Endothelial cell of umbilical vein (primary cell): Measurements from ENCODE around the gene ADGRD2. TPM values are rescaled to one million over a fixed set of nuclear protein-coding genes. Genes with fewer than 3 reads are reported as not detected.

Source experiments
- BruUV-seq: library from RNA; stranded (reverse); fragments of 400-500 nt; replicated peaks from 2 replicates; lab custom pipeline; 2021; lab: Mats Ljungman, UMichigan
- CTCF ChIA-PET: fragments of 300-600, 350-600 bp; sonication (Branson Sonifier 250); formaldehyde crosslinking; loops from one replicate; lab custom pipeline; 2021; ENCODE audit warnings: antibody characterized with exemption, inconsistent platforms; lab: Charles Lee
- POLR2A ChIA-PET: fragments of 300-600, 350-600 bp; sonication (Branson Sonifier 250); formaldehyde crosslinking; loops from one replicate; lab custom pipeline; 2021; ENCODE audit warnings: antibody characterized with exemption, inconsistent platforms; lab: Charles Lee
- DNase-seq: peaks from one replicate; pipeline ENCODE4 v3.0.0-alpha.2; 2011; ENCODE audit warnings: low read depth, low spot score
- FAIRE-seq: peaks from 2 replicates; lab custom pipeline; 2011; peaks lifted over from hg19 to GRCh38; lab: Jason Lieb, UNC
- H2AFZ ChIP-seq: 2 replicates; pipeline ENCODE4 v1.6.0; 2012; ENCODE audit warnings: low read depth, low read length, control low read depth, inconsistent platforms
- H3K27ac ChIP-seq: 2 replicates; pipeline ENCODE4 v1.5.1; 2011; ENCODE audit warnings: low read depth, mild to moderate bottlenecking, control low read depth, low read length, moderate library complexity; ENCODE audit not compliant: insufficient read depth
- H3K27me3 ChIP-seq, 2 experiments: 2 replicates each; pipeline versions ENCODE4 v1.6.0 to v1.6.1; 2011; ENCODE audit warnings: low read length in 2 of 2, mixed read lengths in 1 of 2; ENCODE audit not compliant: control insufficient read depth in 2 of 2, insufficient read depth in 2 of 2
- H3K36me3 ChIP-seq, 2 experiments: 2 replicates in 1 of 2; 3 replicates in 1 of 2; pipeline ENCODE4 v1.5.1; 2011; ENCODE audit warnings: low read length in 2 of 2, mild to moderate bottlenecking in 1 of 2, moderate library complexity in 1 of 2; ENCODE audit not compliant: control insufficient read depth in 2 of 2, insufficient read depth in 2 of 2; ENCODE audit errors: extremely low read depth in 1 of 2
- H3K4me1 ChIP-seq: 3 replicates; pipeline ENCODE4 v1.5.1; 2011; ENCODE audit warnings: mild to moderate bottlenecking, low read length; ENCODE audit not compliant: control insufficient read depth, insufficient read depth; ENCODE audit errors: extremely low read depth
- H3K4me2 ChIP-seq: 2 replicates; pipeline ENCODE4 v1.6.1; 2011; ENCODE audit warnings: low read length, control low read depth, mixed read lengths; ENCODE audit not compliant: insufficient read depth
- H3K4me3 ChIP-seq, 3 experiments: fragments of 200-600 bp in 1 of 3; sonication (generic), shearing (Covaris generic) in 1 of 3; replicated peaks in 1 of 3; 2 replicates each; pipeline ENCODE4 v1.5.1; 2011 to 2016; ENCODE audit warnings: control low read depth in 3 of 3, low read length in 3 of 3, mild to moderate bottlenecking in 2 of 3, inconsistent platforms in 1 of 3, low read depth in 1 of 3, moderate library complexity in 1 of 3; ENCODE audit not compliant: insufficient read depth in 1 of 3
- H3K79me2 ChIP-seq: 2 replicates; pipeline ENCODE4 v1.6.0; 2012; ENCODE audit warnings: low read length, inconsistent platforms; ENCODE audit not compliant: control insufficient read depth, insufficient read depth
- H3K9ac ChIP-seq: replicated peaks from 2 replicates; pipeline ENCODE3; 2011; ENCODE audit warnings: low read length, control low read depth; ENCODE audit not compliant: insufficient read depth; ENCODE audit errors: extremely low read depth
- H3K9me1 ChIP-seq: replicated peaks from 3 replicates; pipeline ENCODE4 v1.6.0; 2011; ENCODE audit warnings: mild to moderate bottlenecking, low read length; ENCODE audit not compliant: control insufficient read depth, insufficient read depth; ENCODE audit errors: extremely low read depth
- H3K9me3 ChIP-seq: replicated peaks from 2 replicates; pipeline ENCODE4 v1.5.1; 2012; ENCODE audit warnings: low read length, inconsistent platforms; ENCODE audit not compliant: control insufficient read depth, insufficient read depth
- H4K20me1 ChIP-seq: replicated peaks from 2 replicates; pipeline ENCODE3; 2011; ENCODE audit warnings: mild to moderate bottlenecking, low read length; ENCODE audit not compliant: control insufficient read depth, insufficient read depth; ENCODE audit errors: extremely low read depth
- EZH2 ChIP-seq: IDR thresholded peaks from 2 replicates; pipeline ENCODE4 v1.6.1; 2012; ENCODE audit warnings: borderline replicate concordance, low read depth, mild to moderate bottlenecking, moderate library complexity, low read length, inconsistent platforms; ENCODE audit not compliant: severe bottlenecking
- FOS ChIP-seq: IDR thresholded peaks from 2 replicates; pipeline ENCODE4 v1.6.1; 2011; ENCODE audit warnings: mild to moderate bottlenecking, low read length, moderate library complexity, borderline replicate concordance; ENCODE audit not compliant: insufficient read depth
- GATA2 ChIP-seq: IDR thresholded peaks from 2 replicates; pipeline ENCODE4 v1.7.0; 2011; ENCODE audit warnings: low read depth, mild to moderate bottlenecking, moderate library complexity, mixed read lengths, low read length; ENCODE audit not compliant: insufficient read length, insufficient read depth
- JUN ChIP-seq: IDR thresholded peaks from 2 replicates; pipeline ENCODE4 v1.6.1; 2011; ENCODE audit warnings: borderline replicate concordance, low read depth; ENCODE audit not compliant: insufficient read length, insufficient read depth
- MYC ChIP-seq: IDR thresholded peaks from one replicate; pipeline ENCODE4 v1.6.1; 2011; ENCODE audit warnings: mild to moderate bottlenecking, low read depth, low read length
- POLR2A ChIP-seq: IDR thresholded peaks from 2 replicates; pipeline ENCODE4 v1.6.1; 2012; ENCODE audit warnings: low read depth, mild to moderate bottlenecking, control low read depth, low read length
- POLR2AphosphoS5 ChIP-seq: IDR thresholded peaks from 2 replicates; pipeline ENCODE4 v1.6.1; 2012; ENCODE audit warnings: low read depth, mild to moderate bottlenecking, control low read depth, low read length, moderate library complexity; ENCODE audit not compliant: insufficient read depth
- dilution Hi-C: fragments of 300-500 bp; cut with MboI; formaldehyde crosslinking; loops from one replicate; pipeline ENCODE4 v1.15.0; 2019; ENCODE audit warnings: low sequenced_read_pairs; ENCODE audit not compliant: extremely low pct_ligation_motif_present
- intact Hi-C: fragments of 100-400 bp; cut with micrococcal nuclease; formaldehyde crosslinking; loops from one replicate; pipeline ENCODE4 v1.10.0; 2022
- polyA plus RNA-seq, 4 experiments: library from polyadenylated mRNA; depleted of rRNA in 3 of 4; stranded (reverse) in 3 of 4; unstranded in 1 of 4; fragments of >200 nt; gene quantifications; 2 replicates each; pipeline versions ENCODE4 v1.2.1 to v1.2.3, GENCODE V29; 2011 to 2012; ENCODE audit warnings: missing spikeins in 1 of 4
- total RNA-seq: library from RNA; stranded (reverse); gene quantifications from 2 replicates; pipeline ENCODE4 v1.2.3, GENCODE V29; 2021
- TF ChIP-seq, protein P1 (sequence below): IDR thresholded peaks from 2 replicates; pipeline ENCODE4 v1.6.1; 2011; ENCODE audit not compliant: insufficient read depth, insufficient read length
- TF ChIP-seq, protein P2 (sequence below), 2 donors: IDR thresholded peaks; 1 replicate in 1 of 2; 2 replicates in 1 of 2; pipeline ENCODE4 v1.5.1; 2011; ENCODE audit warnings: low read length in 2 of 2, mild to moderate bottlenecking in 2 of 2, moderate library complexity in 2 of 2, control low read depth in 1 of 2, inconsistent platforms in 1 of 2, low read depth in 1 of 2; ENCODE audit not compliant: insufficient read depth in 1 of 2; ENCODE audit errors: extremely low read depth in 1 of 2

Gene ADGRD2
- total and polyA plus RNA-seq, 2 donors (not counting 3 experiments of a cell fraction or from before 2014, with no cell fraction given), result not detected

DNA sequence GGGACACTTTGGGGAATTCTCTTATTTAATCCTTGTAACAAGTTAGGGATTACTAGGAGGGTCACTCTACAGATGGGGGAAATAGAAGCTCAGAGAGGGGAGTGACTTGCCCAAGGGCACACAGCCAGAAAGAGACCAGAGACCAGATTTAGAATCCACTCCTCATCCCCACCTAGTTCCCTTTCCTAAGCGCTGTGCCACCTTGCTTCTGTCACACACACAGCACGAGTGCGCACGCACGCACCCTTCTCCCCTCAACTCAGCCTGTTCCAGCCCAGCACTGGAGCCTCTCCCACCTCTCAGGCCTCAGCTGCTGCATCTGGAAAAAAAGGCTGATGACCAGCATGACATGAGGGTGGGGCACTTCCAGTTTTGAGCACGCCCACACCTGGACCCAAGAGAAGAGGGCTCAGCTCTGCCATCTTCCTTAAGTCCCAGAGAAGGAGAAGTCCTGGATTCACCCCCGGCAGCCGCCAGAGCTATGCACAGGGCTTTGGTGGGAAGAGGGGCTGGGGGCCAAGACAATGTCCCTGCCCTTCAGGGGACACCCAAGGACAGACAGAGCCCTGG, 38.5 kb downstream of the ADGRD2 start:
- H3K9me3 ChIP-seq, result no peaks in the 10 kb centered on the region
- no peak overlapping the region for H3K9ac ChIP-seq
- ChIA-PET POLR2A (no interaction called here), CTCF (interaction anchor here (1.1 to 2.4 kb wide), 2 partner anchors 10 to 47 kb away, joined by 3 to 8 read pairs; no protein-coding TSS in a partner anchor)
- no peak overlapping the region for H2AFZ ChIP-seq
- intact Hi-C loops (no loop called here), dilution Hi-C loops (no loop called here)
- FAIRE-seq (no peak), DNase-seq (no peak)
- H3K4me3 ChIP-seq, result no peak overlapping the region
- H4K20me1 ChIP-seq, result no peaks in the 10 kb centered on the region
- H3K27ac ChIP-seq, result no peak overlapping the region
- TF ChIP-seq POLR2AphosphoS5, result no peak
- TF ChIP-seq GATA2, result no peak
- no peak for TF ChIP-seq JUN
- TF ChIP-seq, protein P1, sequence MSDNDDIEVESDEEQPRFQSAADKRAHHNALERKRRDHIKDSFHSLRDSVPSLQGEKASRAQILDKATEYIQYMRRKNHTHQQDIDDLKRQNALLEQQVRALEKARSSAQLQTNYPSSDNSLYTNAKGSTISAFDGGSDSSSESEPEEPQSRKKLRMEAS, result no peak
- no peak for TF ChIP-seq MYC
- TF ChIP-seq, protein P2, sequence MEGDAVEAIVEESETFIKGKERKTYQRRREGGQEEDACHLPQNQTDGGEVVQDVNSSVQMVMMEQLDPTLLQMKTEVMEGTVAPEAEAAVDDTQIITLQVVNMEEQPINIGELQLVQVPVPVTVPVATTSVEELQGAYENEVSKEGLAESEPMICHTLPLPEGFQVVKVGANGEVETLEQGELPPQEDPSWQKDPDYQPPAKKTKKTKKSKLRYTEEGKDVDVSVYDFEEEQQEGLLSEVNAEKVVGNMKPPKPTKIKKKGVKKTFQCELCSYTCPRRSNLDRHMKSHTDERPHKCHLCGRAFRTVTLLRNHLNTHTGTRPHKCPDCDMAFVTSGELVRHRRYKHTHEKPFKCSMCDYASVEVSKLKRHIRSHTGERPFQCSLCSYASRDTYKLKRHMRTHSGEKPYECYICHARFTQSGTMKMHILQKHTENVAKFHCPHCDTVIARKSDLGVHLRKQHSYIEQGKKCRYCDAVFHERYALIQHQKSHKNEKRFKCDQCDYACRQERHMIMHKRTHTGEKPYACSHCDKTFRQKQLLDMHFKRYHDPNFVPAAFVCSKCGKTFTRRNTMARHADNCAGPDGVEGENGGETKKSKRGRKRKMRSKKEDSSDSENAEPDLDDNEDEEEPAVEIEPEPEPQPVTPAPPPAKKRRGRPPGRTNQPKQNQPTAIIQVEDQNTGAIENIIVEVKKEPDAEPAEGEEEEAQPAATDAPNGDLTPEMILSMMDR (IDR thresholded peaks at IDR 0.05; ENCODE audit: extremely low read depth in 1 of 2, insufficient read depth in 1 of 2, low read depth in 1 of 2, low read length in 2 of 2), result no peak
- TF ChIP-seq POLR2A, result no peak
- no peak for TF ChIP-seq EZH2
- TF ChIP-seq FOS, result no peak
- no TSS peak for BruUV-seq
- no peaks in the 10 kb centered on the region for H3K79me2 ChIP-seq
- H3K27me3 ChIP-seq, result peaks cover 24 to 30% of the 10 kb centered on the region in 2 experiments
- H3K4me1 ChIP-seq, result no peaks in the 10 kb centered on the region
- no peaks in the 10 kb centered on the region for H3K9me1 ChIP-seq
- no peaks in the 10 kb centered on the region for H3K36me3 ChIP-seq
- no peak overlapping the region for H3K4me2 ChIP-seq
